ENCODE measurements around the gene ASB14. TPM values are rescaled to one million over a fixed set of nuclear protein-coding genes. Genes with fewer than 3 reads are reported as not detected.

ASB14 gene
- total RNA-seq, 2 donors from 2014 or later, result not detected

DNA sequence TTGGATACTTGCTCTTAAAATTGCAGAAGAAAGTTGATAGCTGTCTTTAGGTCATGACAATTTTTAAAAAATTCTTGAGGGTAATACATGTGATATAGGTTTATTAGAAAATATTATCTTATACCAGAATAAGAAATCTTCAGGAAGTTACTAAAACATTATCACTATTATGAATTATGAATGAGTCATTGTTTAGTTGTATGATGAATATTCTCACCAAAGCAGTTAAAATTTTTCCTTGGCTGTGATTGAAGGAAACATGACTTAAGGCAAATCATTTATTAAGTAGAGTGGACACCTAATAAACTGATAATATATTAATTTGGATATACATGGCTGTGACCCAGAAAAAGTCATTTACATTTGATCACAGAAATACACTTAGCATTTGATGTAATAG is 34.8 kb downstream of the ASB14 start:
- H3K27me3 ChIP-seq (replicated peaks; ENCODE audit: insufficient read depth), result no peaks in the 10 kb centered on the region
- no peaks in the 10 kb centered on the region for H3K9me3 ChIP-seq
- TF ChIP-seq, protein P1, sequence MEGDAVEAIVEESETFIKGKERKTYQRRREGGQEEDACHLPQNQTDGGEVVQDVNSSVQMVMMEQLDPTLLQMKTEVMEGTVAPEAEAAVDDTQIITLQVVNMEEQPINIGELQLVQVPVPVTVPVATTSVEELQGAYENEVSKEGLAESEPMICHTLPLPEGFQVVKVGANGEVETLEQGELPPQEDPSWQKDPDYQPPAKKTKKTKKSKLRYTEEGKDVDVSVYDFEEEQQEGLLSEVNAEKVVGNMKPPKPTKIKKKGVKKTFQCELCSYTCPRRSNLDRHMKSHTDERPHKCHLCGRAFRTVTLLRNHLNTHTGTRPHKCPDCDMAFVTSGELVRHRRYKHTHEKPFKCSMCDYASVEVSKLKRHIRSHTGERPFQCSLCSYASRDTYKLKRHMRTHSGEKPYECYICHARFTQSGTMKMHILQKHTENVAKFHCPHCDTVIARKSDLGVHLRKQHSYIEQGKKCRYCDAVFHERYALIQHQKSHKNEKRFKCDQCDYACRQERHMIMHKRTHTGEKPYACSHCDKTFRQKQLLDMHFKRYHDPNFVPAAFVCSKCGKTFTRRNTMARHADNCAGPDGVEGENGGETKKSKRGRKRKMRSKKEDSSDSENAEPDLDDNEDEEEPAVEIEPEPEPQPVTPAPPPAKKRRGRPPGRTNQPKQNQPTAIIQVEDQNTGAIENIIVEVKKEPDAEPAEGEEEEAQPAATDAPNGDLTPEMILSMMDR (IDR thresholded peaks at IDR 0.05), result no peak
- no peaks in the 10 kb centered on the region for H3K4me1 ChIP-seq (ENCODE audit: control insufficient read depth in 1 of 2, low read depth in 2 of 2)
- DNase-seq (ENCODE audit: low spot score) (no peak), ATAC-seq (ENCODE audit: insufficient number of reproducible peaks, low FRiP score, low read depth) (no peak)
- peaks cover 37% of the 10 kb centered on the region for H3K36me3 ChIP-seq
- no peak overlapping the region for H3K27ac ChIP-seq
- H3K4me3 ChIP-seq, result no peak overlapping the region

DNA sequence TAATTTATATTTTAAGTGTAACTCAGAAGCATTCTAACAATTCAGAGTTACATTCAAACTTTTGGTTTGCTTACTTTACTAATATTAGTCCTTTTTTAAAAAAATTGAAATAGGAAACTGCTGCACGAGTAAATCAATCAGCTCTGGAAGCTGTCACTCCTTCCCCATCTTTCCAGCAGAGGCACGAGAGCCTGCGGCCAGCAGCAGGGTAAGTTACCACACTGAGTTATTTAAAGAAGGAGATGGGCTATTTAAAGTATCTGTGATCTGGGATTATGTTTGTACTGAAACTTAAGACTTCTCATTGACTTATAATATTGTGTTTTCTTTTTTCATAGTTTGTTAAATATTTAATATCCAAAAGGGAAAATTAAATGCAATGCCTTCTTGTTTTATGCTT is 35.6 kb downstream of the ASB14 start:
- H3K36me3 ChIP-seq, result peaks cover 34% of the 10 kb centered on the region
- H3K4me3 ChIP-seq, result no peak overlapping the region
- H3K27ac ChIP-seq, result no peak overlapping the region
- H3K4me1 ChIP-seq (ENCODE audit: control insufficient read depth in 1 of 2, low read depth in 2 of 2), result no peaks in the 10 kb centered on the region
- no peak for DNase-seq (ENCODE audit: low spot score)
- no peak for ATAC-seq (ENCODE audit: insufficient number of reproducible peaks, low FRiP score, low read depth)
- TF ChIP-seq, protein P1 (IDR thresholded peaks at IDR 0.05), result no peak
- no peaks in the 10 kb centered on the region for H3K27me3 ChIP-seq (replicated peaks; ENCODE audit: insufficient read depth)
- H3K9me3 ChIP-seq, result no peaks in the 10 kb centered on the region

DNA sequence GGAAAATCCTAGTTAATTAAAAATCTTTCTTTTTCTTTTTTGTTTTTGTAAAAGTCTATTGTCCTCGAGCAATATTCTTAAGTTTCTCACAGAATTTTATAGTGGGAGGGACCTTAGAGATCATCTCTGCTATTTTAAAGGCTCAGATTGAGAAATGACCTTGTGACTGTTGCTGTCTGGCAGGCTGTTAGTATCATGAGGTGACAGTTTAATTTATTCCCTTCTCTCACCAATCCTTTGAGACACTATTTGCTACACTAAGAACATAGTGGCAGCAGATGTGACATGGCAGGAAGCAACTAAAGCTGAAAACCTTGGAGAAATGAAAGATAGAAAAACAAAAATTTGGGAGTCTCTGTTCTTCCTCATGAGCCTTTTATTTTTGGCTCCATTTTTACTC is 40.1 kb downstream of the ASB14 start:
- DNase-seq (ENCODE audit: low spot score) (no peak), ATAC-seq (ENCODE audit: insufficient number of reproducible peaks, low FRiP score, low read depth) (no peak)
- peaks cover 27% of the 10 kb centered on the region for H3K36me3 ChIP-seq
- TF ChIP-seq, protein P1 (IDR thresholded peaks at IDR 0.05), result no peak
- H3K4me1 ChIP-seq (ENCODE audit: control insufficient read depth in 1 of 2, low read depth in 2 of 2), result no peaks in the 10 kb centered on the region
- no peaks in the 10 kb centered on the region for H3K9me3 ChIP-seq
- no peak overlapping the region for H3K27ac ChIP-seq
- H3K4me3 ChIP-seq, result no peak overlapping the region
- no peaks in the 10 kb centered on the region for H3K27me3 ChIP-seq (replicated peaks; ENCODE audit: insufficient read depth)

DNA sequence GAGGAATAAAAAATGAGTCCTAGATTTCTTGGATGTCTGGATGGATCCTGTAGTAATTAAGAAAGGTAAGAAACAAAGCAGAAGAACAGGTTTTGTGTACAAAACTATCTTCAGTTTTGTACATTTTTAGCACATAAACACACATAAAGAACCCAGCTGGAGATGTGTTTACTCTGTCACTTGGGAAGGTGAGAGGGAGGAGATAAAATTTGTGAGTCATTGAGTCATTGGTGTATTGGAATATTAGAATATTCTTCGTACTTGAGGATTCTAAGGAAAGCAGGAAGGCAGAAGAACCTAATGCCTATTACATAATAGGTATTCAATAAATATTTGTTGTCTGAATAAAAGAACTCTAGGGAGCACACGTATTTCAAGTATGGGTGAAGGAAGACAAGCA is 47.5 kb downstream of the ASB14 start:
- TF ChIP-seq, protein P1 (IDR thresholded peaks at IDR 0.05), result no peak
- Histone ChIP-seq H3K4me1 (ENCODE audit: control insufficient read depth in 1 of 2, low read depth in 2 of 2) (no peaks in the 10 kb centered on the region), H3K27ac (no peak overlapping the region), H3K4me3 (no peak overlapping the region), H3K9me3 (no peaks in the 10 kb centered on the region), H3K36me3 (peaks cover 51% of the 10 kb centered on the region), H3K27me3 (replicated peaks; ENCODE audit: insufficient read depth) (no peaks in the 10 kb centered on the region)
- ATAC-seq (ENCODE audit: insufficient number of reproducible peaks, low FRiP score, low read depth) (no peak), DNase-seq (ENCODE audit: low spot score) (no peak)

DNA sequence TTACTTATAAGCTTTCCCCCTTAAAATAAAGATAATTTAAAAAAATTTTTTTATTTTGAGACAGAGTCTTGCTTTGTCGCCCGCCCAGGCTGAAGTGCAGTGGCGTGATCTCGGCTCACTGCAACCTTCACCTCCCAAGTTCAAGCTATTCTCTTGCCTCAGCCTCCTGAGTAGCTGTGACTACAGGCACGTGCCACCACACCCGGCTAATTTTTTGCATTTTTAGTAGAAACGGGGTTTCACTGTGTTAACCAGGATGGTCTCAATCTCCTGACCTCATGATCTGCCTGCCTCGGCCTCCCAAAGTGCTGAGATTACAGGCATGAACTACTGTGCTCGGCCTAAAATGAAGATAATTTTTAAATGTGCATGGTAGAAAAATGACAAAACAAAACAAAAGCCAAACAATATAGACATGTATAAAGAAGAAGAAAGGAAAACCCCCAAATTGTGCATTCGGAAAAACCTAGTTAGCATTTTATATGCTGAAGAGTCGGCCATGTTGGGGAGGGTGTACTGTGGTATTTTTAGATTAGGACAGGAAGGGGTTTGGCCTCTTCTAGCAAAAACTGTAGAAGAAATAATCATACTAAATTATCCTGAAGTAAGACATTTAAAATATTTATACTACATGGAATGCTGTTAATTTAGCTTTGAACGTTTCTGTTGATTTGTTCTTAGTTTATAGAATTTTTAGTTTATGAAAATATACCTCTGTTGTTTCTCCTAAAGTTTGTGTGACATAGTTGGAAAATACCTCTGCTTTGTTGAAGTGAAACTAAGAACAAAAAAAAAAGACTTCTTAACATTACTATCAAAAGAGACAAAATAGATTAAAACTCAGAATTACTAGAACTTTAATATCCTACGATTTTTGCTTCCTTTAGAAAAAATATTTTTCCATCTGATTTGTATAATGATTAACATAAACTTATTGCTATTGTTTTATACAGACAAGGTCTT is 57.6 kb downstream of the ASB14 start:
- Histone ChIP-seq H3K4me3 (no peak overlapping the region), H3K9me3 (no peaks in the 10 kb centered on the region), H3K36me3 (peaks cover 15% of the 10 kb centered on the region), H3K27me3 (replicated peaks; ENCODE audit: insufficient read depth) (no peaks in the 10 kb centered on the region), H3K4me1 (ENCODE audit: control insufficient read depth in 1 of 2, low read depth in 2 of 2) (peaks cover 16 to 21% of the 10 kb centered on the region in 2 donors), H3K27ac (no peak overlapping the region)
- TF ChIP-seq, protein P1 (IDR thresholded peaks at IDR 0.05), result no peak
- ATAC-seq (ENCODE audit: insufficient number of reproducible peaks, low FRiP score, low read depth) (no peak), DNase-seq (ENCODE audit: low spot score) (no peak)
